Thymus (tissue), 11 donors: ENCODE results near the gene RHBDF1. TPM values are rescaled to one million over a fixed set of nuclear protein-coding genes. Genes with fewer than 3 reads are reported as not detected.

Source experiments
- DNase-seq, 9 donors: peaks; one replicate each; pipeline ENCODE4 v3.0.0-alpha.2; 2013; ENCODE audit warnings: low spot score in 9 of 9, low read depth in 6 of 9, missing footprints in 1 of 9
- H3K27ac ChIP-seq, 2 donors: one replicate each; pipeline ENCODE4 v1.5.1; 2013; ENCODE audit warnings: control low read depth in 1 of 2, low read depth in 1 of 2, low read length in 1 of 2, mild to moderate bottlenecking in 1 of 2, moderate library complexity in 1 of 2
- H3K27me3 ChIP-seq, 2 donors: one replicate each; pipeline ENCODE4 v1.5.1; 2013; ENCODE audit warnings: low read length in 1 of 2; ENCODE audit not compliant: control insufficient read depth in 2 of 2, insufficient read depth in 1 of 2
- H3K36me3 ChIP-seq, 2 donors: one replicate each; pipeline ENCODE4 v1.5.1; 2013; ENCODE audit warnings: low read length in 1 of 2, mild to moderate bottlenecking in 1 of 2, moderate library complexity in 1 of 2; ENCODE audit not compliant: control insufficient read depth in 2 of 2, insufficient read depth in 2 of 2
- H3K4me1 ChIP-seq, 2 donors: one replicate each; pipeline ENCODE4 v1.5.1; 2013; ENCODE audit warnings: low read length in 2 of 2; ENCODE audit not compliant: control insufficient read depth in 2 of 2, insufficient read depth in 2 of 2
- H3K4me3 ChIP-seq, 2 donors: one replicate each; pipeline ENCODE4 v1.5.1; 2013; ENCODE audit warnings: low read length in 2 of 2, control low read depth in 1 of 2, mild to moderate bottlenecking in 1 of 2
- H3K9me3 ChIP-seq, 2 donors: one replicate each; pipeline ENCODE4 v1.5.1; 2013; ENCODE audit warnings: low read length in 1 of 2, mild to moderate bottlenecking in 1 of 2; ENCODE audit not compliant: control insufficient read depth in 2 of 2, insufficient read depth in 1 of 2
- WGBS: extraction: QIAGEN DNeasy Blood & Tissue Kit; methylation state at CpG from one replicate; pipeline ENCODE4 v1.1.7; 2013; 5-methylcytosine and 5-hydroxymethylcytosine counted together
- polyA plus RNA-seq: library from polyadenylated mRNA; stranded (reverse); fragments of 200-250 nt; gene quantifications from one replicate; pipeline ENCODE4 v1.2.3, GENCODE V29; 2013
- total RNA-seq: library from RNA; stranded (reverse); fragments of 120-200 nt; gene quantifications from one replicate; pipeline ENCODE4 v1.2.4, GENCODE V29; 2013
- donor health status: healthy.

RHBDF1 gene
- total and polyA plus RNA-seq, 2 donors, result 1.9 to 10.7 TPM

GRCh38 chr16:62283-62967 is 10.0 kb downstream of the RHBDF1 start:
- no peak overlapping the region for H3K27ac ChIP-seq
- WGBS, result 97% methylated on average over 34 of the region's 34 CpGs
- no peaks in the 10 kb centered on the region for H3K9me3 ChIP-seq
- H3K4me1 ChIP-seq, result no peaks in the 10 kb centered on the region
- peaks cover 2 to 20% of the 10 kb centered on the region in 2 donors for H3K27me3 ChIP-seq
- peaks cover 2 to 5% of the 10 kb centered on the region in 2 donors for H3K36me3 ChIP-seq
- no peak for DNase-seq
- H3K4me3 ChIP-seq, result no peak overlapping the region

- Histone ChIP-seq H3K27ac (no peak overlapping the region), H3K4me1 (no peaks in the 10 kb centered on the region), H3K36me3 (peaks cover 7 to 11% of the 10 kb centered on the region in 2 donors), H3K9me3 (no peaks in the 10 kb centered on the region), H3K4me3 (no peak overlapping the region), H3K27me3 (peaks cover 2 to 14% of the 10 kb centered on the region in 2 donors)
- WGBS, result 98% methylated on average over 32 of the region's 32 CpGs
- DNase-seq, result no peak
Measured at GRCh38 chr16:61879-62281, 10.6 kb downstream of the RHBDF1 start.

GRCh38 chr16:60929-61878 is 11.2 kb downstream of the RHBDF1 start:
- H3K4me1 ChIP-seq, result no peaks in the 10 kb centered on the region
- DNase-seq, result no peak
- no peak overlapping the region for H3K4me3 ChIP-seq
- peaks cover 0 to 8% of the 10 kb centered on the region in 2 donors for H3K27me3 ChIP-seq
- WGBS, result 95% methylated on average over 89 of the region's 89 CpGs
- peaks cover 12 to 17% of the 10 kb centered on the region in 2 donors for H3K36me3 ChIP-seq
- H3K9me3 ChIP-seq, result no peaks in the 10 kb centered on the region
- H3K27ac ChIP-seq, result no peak overlapping the region

GRCh38 chr16:60166-60565 is 12.3 kb downstream of the RHBDF1 start:
- no peak overlapping the region for H3K4me3 ChIP-seq
- no peaks in the 10 kb centered on the region for H3K9me3 ChIP-seq
- DNase-seq, result no peak
- H3K27me3 ChIP-seq, result peaks cover 0 to 3% of the 10 kb centered on the region in 2 donors
- no peak overlapping the region for H3K27ac ChIP-seq
- H3K4me1 ChIP-seq, result no peaks in the 10 kb centered on the region
- WGBS, result 93% methylated on average over 11 of the region's 11 CpGs
- peaks cover 22 to 25% of the 10 kb centered on the region in 2 donors for H3K36me3 ChIP-seq

- H3K4me3 ChIP-seq, result no peak overlapping the region
Measured at GRCh38 chr16:59440-60059, 12.9 kb downstream of the RHBDF1 start.

GRCh38 chr16:58491-59439 is 13.7 kb downstream of the RHBDF1 start:
- Histone ChIP-seq H3K4me1 (peaks cover 5 to 7% of the 10 kb centered on the region in 2 donors), H3K4me3 (no peak overlapping the region), H3K36me3 (peaks cover 22 to 25% of the 10 kb centered on the region in 2 donors), H3K27me3 (peaks cover 0 to 3% of the 10 kb centered on the region in 2 donors), H3K9me3 (no peaks in the 10 kb centered on the region), H3K27ac (no peak overlapping the region)
- no peak for DNase-seq
- 94% methylated on average over 29 of the region's 29 CpGs for WGBS

More at GRCh38 chr16:59440-60059, 12.9 kb downstream of the RHBDF1 start:
- H3K9me3 ChIP-seq, result no peaks in the 10 kb centered on the region
- DNase-seq, result no peak
- no peak overlapping the region for H3K27ac ChIP-seq
- H3K36me3 ChIP-seq, result peaks cover 22 to 25% of the 10 kb centered on the region in 2 donors
- H3K27me3 ChIP-seq, result peaks cover 0 to 3% of the 10 kb centered on the region in 2 donors
- peaks cover 0 to under 1% of the 10 kb centered on the region in 2 donors for H3K4me1 ChIP-seq
- WGBS, result 96% methylated on average over 14 of the region's 14 CpGs

- Histone ChIP-seq H3K4me1 (peaks cover 5 to 9% of the 10 kb centered on the region in 2 donors), H3K9me3 (no peaks in the 10 kb centered on the region), H3K4me3 (no peak overlapping the region), H3K27me3 (peaks cover 0 to 3% of the 10 kb centered on the region in 2 donors), H3K36me3 (peaks cover 22 to 25% of the 10 kb centered on the region in 2 donors), H3K27ac (no peak overlapping the region)
- WGBS, result 92% methylated on average over 8 of the region's 8 CpGs
- no peak for DNase-seq
Measured at GRCh38 chr16:57711-58110, 14.7 kb downstream of the RHBDF1 start.

GRCh38 chr16:56231-56927 is 16.1 kb downstream of the RHBDF1 start:
- 95% methylated on average over 17 of the region's 17 CpGs for WGBS
- Histone ChIP-seq H3K27me3 (no peaks in the 10 kb centered on the region), H3K36me3 (peaks cover 22 to 25% of the 10 kb centered on the region in 2 donors), H3K27ac (no peak overlapping the region), H3K4me3 (no peak overlapping the region), H3K9me3 (no peaks in the 10 kb centered on the region), H3K4me1 (peaks cover 7 to 10% of the 10 kb centered on the region in 2 donors)
- DNase-seq, result no peak
